ENCODE measurements around the gene TAF5.

TAF5 gene

DNA sequence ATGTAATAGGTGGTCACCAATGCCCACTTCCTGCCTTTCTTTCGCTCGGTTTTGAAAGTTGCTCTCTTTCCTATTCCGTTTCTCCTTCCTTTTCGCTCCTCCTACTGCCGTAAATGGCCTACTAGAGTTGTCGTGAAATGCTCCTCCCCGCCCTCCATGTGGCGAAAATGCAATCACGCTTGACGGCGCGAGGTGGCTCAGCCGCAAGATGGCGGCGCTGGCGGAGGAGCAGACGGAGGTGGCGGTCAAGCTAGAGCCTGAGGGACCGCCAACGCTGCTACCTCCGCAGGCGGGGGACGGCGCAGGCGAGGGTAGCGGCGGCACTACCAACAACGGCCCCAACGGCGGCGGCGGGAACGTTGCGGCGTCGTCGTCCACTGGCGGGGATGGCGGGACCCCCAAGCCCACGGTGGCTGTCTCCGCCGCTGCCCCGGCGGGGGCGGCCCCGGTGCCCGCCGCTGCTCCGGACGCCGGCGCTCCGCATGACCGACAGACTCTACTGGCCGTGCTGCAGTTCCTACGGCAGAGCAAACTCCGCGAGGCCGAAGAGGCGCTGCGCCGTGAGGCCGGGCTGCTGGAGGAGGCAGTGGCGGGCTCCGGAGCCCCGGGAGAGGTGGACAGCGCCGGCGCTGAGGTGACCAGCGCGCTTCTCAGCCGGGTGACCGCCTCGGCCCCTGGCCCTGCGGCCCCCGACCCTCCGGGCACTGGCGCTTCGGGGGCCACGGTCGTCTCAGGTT, at the start of gene TAF5:
TAF5 (plus strand) TSS at position 195 of the 737 bp plus-strand sequence; CDS start at position 209, 14 bp downstream.
- H3K4me3 ChIP-seq (ENCODE audit: low read length) = peak within 1 kb of the TSS; percentile 69
- DNase-seq (ENCODE audit: low read depth) = peak; percentile 88
- TF ChIP-seq, protein P1, sequence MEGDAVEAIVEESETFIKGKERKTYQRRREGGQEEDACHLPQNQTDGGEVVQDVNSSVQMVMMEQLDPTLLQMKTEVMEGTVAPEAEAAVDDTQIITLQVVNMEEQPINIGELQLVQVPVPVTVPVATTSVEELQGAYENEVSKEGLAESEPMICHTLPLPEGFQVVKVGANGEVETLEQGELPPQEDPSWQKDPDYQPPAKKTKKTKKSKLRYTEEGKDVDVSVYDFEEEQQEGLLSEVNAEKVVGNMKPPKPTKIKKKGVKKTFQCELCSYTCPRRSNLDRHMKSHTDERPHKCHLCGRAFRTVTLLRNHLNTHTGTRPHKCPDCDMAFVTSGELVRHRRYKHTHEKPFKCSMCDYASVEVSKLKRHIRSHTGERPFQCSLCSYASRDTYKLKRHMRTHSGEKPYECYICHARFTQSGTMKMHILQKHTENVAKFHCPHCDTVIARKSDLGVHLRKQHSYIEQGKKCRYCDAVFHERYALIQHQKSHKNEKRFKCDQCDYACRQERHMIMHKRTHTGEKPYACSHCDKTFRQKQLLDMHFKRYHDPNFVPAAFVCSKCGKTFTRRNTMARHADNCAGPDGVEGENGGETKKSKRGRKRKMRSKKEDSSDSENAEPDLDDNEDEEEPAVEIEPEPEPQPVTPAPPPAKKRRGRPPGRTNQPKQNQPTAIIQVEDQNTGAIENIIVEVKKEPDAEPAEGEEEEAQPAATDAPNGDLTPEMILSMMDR (conservative IDR thresholded peaks at IDR 0.05; ENCODE audit: low read depth, low read length) = no peak

DNA sequence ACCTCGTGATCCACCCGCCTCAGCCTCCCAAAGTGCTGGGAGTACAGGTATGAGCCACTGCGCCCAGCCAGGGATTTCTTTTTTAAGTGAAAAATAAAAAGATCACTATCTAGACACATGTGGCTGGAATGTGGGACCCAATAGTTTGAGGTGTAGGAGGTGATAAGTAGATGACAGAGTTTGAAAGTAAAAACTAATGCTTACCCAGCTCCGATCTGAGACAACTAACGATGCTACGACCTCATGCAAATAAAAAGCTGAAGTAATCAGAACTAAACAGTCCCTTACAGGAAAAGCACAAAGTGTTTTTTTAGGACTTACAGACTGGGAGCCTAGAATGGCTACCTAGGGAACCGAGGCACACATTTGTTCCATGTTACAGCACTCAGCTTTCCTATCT, 39.9 kb upstream of the TAF5 start:
- H3K4me3 ChIP-seq (ENCODE audit: low read length) = no peak overlapping the region
- DNase-seq (ENCODE audit: low read depth) = no peak
- TF ChIP-seq, protein P1 (conservative IDR thresholded peaks at IDR 0.05; ENCODE audit: low read depth, low read length) = no peak

DNA sequence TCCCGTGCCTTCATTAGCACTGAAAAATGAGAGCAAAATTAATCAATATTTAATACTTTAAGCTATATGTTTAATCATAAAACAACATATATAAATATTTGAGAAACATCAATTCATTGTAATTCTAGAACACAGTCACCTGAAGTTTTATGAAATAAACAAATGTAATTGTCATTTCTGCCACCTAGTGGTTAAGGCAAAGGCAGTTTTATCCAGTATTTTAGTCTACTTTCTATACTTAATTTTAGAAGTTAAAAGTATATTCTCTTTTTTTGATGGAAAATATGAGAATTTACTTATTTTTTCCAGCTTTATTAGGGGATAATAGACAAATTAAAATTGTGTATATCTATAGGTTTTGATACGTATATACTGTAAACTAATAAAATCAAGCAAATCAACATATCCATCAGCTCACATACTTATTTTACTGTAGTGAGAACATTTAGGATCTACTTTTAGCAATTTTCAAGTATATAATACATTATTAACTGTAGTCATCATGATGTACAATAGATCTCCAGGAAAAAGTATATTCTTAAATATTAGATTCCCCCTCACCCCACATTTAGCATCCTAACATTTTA, 33.7 kb upstream of the TAF5 start:
- H3K4me3 ChIP-seq (ENCODE audit: low read length) = no peak overlapping the region
- TF ChIP-seq, protein P1 (conservative IDR thresholded peaks at IDR 0.05; ENCODE audit: low read depth, low read length) = peak; percentile 62
- no peak for DNase-seq (ENCODE audit: low read depth)

DNA sequence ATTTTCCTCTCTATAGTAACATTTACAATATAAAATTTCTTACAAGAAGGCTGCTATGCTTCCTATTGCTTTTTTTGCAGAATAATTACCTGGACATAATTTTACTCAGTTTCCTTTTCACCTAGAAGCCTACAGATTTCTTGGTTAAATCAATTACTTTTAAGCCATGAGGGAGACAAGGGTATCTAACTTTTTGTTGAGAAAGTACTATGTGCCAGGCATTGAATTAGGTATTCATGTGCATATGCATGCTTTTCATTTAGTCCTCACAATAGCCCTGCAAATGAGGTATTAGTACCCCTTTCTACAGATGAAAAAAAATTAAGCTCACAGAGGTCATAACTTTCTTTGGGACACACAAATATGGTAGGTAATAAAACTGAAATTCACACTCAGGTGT, 33.2 kb upstream of the TAF5 start:
- TF ChIP-seq, protein P1 (conservative IDR thresholded peaks at IDR 0.05; ENCODE audit: low read depth, low read length) = no peak
- no peak for DNase-seq (ENCODE audit: low read depth)
- H3K4me3 ChIP-seq (ENCODE audit: low read length) = no peak overlapping the region

DNA sequence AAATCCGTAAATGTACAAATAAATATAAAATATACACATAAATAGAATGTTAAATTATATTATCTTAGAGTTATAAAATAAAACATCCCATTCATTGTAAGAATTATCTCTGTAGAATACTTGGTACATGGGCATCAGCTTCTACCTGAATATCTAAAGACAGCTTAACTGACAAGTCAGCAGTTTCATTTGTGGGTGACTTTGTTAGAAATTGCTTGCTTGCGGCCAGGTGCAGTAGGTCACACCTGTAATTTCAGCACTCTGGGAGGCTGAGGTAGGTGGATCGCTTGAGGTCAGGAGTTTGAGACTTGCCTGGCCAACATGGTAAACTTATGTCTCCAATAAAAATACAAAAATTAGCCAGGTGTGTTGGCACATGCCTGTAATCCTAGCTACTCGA, 31.4 kb upstream of the TAF5 start:
- no peak for DNase-seq (ENCODE audit: low read depth)
- TF ChIP-seq, protein P1 (conservative IDR thresholded peaks at IDR 0.05; ENCODE audit: low read depth, low read length) = no peak
- H3K4me3 ChIP-seq (ENCODE audit: low read length) = no peak overlapping the region

DNA sequence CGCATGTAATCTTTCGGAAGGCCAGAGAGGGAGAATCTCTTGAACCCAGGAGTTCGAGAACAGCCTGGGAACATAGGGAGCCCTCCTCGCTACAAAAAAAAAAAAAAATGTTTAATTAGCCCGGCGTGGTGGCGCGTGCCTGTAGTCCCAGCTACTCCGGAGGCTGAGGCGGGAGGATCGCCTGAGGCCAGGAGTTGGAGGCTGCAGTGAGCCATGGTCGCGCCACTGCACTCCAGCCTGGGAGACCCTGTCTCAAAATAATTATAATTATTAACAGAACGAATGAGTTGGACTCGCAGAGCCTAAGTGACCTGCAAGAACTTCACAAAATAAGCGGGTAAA, 17.6 kb upstream of the TAF5 start:
- H3K4me3 ChIP-seq (ENCODE audit: low read length) = peak overlapping the region; percentile 70
- no peak for DNase-seq (ENCODE audit: low read depth)
- TF ChIP-seq, protein P1 (conservative IDR thresholded peaks at IDR 0.05; ENCODE audit: low read depth, low read length) = no peak
